H1 (cell line): ENCODE measurements around the gene CCDC12. TPM values are rescaled to one million over a fixed set of nuclear protein-coding genes. Genes with fewer than 3 reads are reported as not detected.

Experiments
- CTCF ChIA-PET: fragments of 300-600 bp; sonication (Branson Sonifier 250); formaldehyde crosslinking; loops from one replicate; lab custom pipeline; 2021; ENCODE audit not compliant: partially characterized antibody; lab: Charles Lee
- POLR2A ChIA-PET: fragments of 300-600 bp; sonication (Branson Sonifier 250); formaldehyde crosslinking; loops from one replicate; lab custom pipeline; 2021; ENCODE audit warnings: inconsistent platforms; ENCODE audit not compliant: partially characterized antibody; lab: Charles Lee
- DNase-seq, 2 experiments: peaks; one replicate each; pipeline versions ENCODE4 v3.0.0 to v3.0.0-alpha.2; 2010 to 2022; ENCODE audit warnings: low spot score in 2 of 2, low read depth in 1 of 2, mixed read lengths in 1 of 2
- FAIRE-seq: peaks from 2 replicates; lab custom pipeline; 2011; peaks lifted over from hg19 to GRCh38; lab: Jason Lieb, UNC
- H2AFZ ChIP-seq: 2 replicates; pipeline ENCODE4 v1.8.1; 2012; ENCODE audit warnings: low read length, inconsistent platforms
- H2AK5ac ChIP-seq: 2 replicates; pipeline ENCODE4 v1.6.1; 2013; ENCODE audit warnings: low read depth, low read length
- H2BK120ac ChIP-seq: replicated peaks from 2 replicates; pipeline ENCODE3; 2013; ENCODE audit warnings: low read depth, low read length, inconsistent platforms
- H2BK12ac ChIP-seq: 2 replicates; pipeline ENCODE4 v1.6.1; 2013; ENCODE audit warnings: low read depth, low read length
- H2BK15ac ChIP-seq: 2 replicates; pipeline ENCODE4 v1.6.1; 2013; ENCODE audit warnings: low read length
- H2BK20ac ChIP-seq: 2 replicates; pipeline ENCODE4 v1.6.1; 2013; ENCODE audit warnings: low read length
- H2BK5ac ChIP-seq: 2 replicates; pipeline ENCODE4 v1.6.1; 2013; ENCODE audit warnings: low read depth, low read length
- H3K14ac ChIP-seq: 2 replicates; pipeline ENCODE4 v1.6.1; 2013; ENCODE audit warnings: inconsistent platforms; ENCODE audit not compliant: insufficient read length
- H3K18ac ChIP-seq: 2 replicates; pipeline ENCODE4 v1.6.1; 2013; ENCODE audit warnings: low read length; ENCODE audit errors: extremely low read depth
- H3K23ac ChIP-seq: 2 replicates; pipeline ENCODE4 v1.6.1; 2013; ENCODE audit warnings: inconsistent platforms; ENCODE audit not compliant: insufficient read length
- H3K23me2 ChIP-seq: 2 replicates; pipeline ENCODE4 v1.6.1; 2013; ENCODE audit warnings: low read depth, low read length
- H3K27ac ChIP-seq: 2 replicates; pipeline ENCODE4 v1.6.1; 2011; ENCODE audit warnings: low read depth, low read length, inconsistent platforms
- H3K27me3 ChIP-seq, 4 experiments: replicated peaks in 1 of 4; 1 replicate in 1 of 4; 2 replicates in 3 of 4; pipeline versions ENCODE4 v1.6.1 to v1.8.1; 2011 to 2013; ENCODE audit warnings: low read length in 3 of 4, mild to moderate bottlenecking in 3 of 4, inconsistent platforms in 2 of 4, mixed read lengths in 2 of 4, moderate library complexity in 1 of 4; ENCODE audit not compliant: control insufficient read depth in 3 of 4, insufficient read depth in 3 of 4; ENCODE audit errors: extremely low read depth in 1 of 4
- H3K36me3 ChIP-seq, 4 experiments: 2 replicates each; pipeline versions ENCODE4 v1.6.1 to v1.8.1; 2011 to 2013; ENCODE audit warnings: mild to moderate bottlenecking in 4 of 4, low read length in 3 of 4, moderate library complexity in 2 of 4, control low read depth in 1 of 4, inconsistent platforms in 1 of 4; ENCODE audit not compliant: insufficient read depth in 4 of 4, control insufficient read depth in 2 of 4
- H3K4ac ChIP-seq: replicated peaks from 2 replicates; pipeline ENCODE3; 2013; ENCODE audit warnings: low read length, low read depth, mixed read lengths, inconsistent platforms; ENCODE audit not compliant: insufficient read length
- H3K4me1 ChIP-seq, 4 experiments: replicated peaks in 1 of 4; 1 replicate in 1 of 4; 2 replicates in 3 of 4; pipeline versions ENCODE4 v1.6.1 to v1.8.1; 2011 to 2013; ENCODE audit warnings: low read length in 3 of 4, inconsistent platforms in 2 of 4, mixed read lengths in 1 of 4; ENCODE audit not compliant: insufficient read depth in 4 of 4, control insufficient read depth in 3 of 4
- H3K4me2 ChIP-seq, 2 experiments: 2 replicates each; pipeline versions ENCODE4 v1.6.1 to v1.8.1; 2011 to 2013; ENCODE audit warnings: low read depth in 2 of 2, low read length in 2 of 2, control low read depth in 1 of 2, inconsistent platforms in 1 of 2, mild to moderate bottlenecking in 1 of 2; ENCODE audit not compliant: insufficient read depth in 1 of 2
- H3K4me3 ChIP-seq, 4 experiments: fragments of 200-600, 300-600 bp in 1 of 4; sonication (generic), shearing (Covaris generic), sonication (Bioruptor Twin) in 1 of 4; 2 replicates each; pipeline versions ENCODE4 v1.5.1 to v1.8.1; 2011 to 2016; ENCODE audit warnings: low read length in 4 of 4, low read depth in 3 of 4, control low read depth in 2 of 4, inconsistent platforms in 2 of 4, mild to moderate bottlenecking in 2 of 4, mixed read lengths in 1 of 4, moderate library complexity in 1 of 4; ENCODE audit not compliant: insufficient read depth in 2 of 4; ENCODE audit errors: extremely low read depth in 1 of 4
- H3K56ac ChIP-seq: replicated peaks from 2 replicates; pipeline ENCODE3; 2013; ENCODE audit warnings: low read depth, mild to moderate bottlenecking, mixed read lengths, low read length, inconsistent platforms; ENCODE audit not compliant: insufficient read length
- H3K79me1 ChIP-seq: 2 replicates; pipeline ENCODE4 v1.6.1; 2013; ENCODE audit warnings: low read depth, low read length, control low read depth
- H3K79me2 ChIP-seq, 2 experiments: 2 replicates each; pipeline versions ENCODE4 v1.6.1 to v1.8.1; 2012 to 2013; ENCODE audit warnings: low read length in 2 of 2, mild to moderate bottlenecking in 2 of 2, inconsistent platforms in 1 of 2; ENCODE audit not compliant: insufficient read depth in 2 of 2, control insufficient read depth in 1 of 2
- H3K9ac ChIP-seq, 4 experiments: replicated peaks in 1 of 4; 1 replicate in 1 of 4; 2 replicates in 3 of 4; pipeline versions ENCODE4 v1.6.1 to v1.8.1; 2011 to 2013; ENCODE audit warnings: low read depth in 3 of 4, low read length in 3 of 4, control low read depth in 2 of 4, mild to moderate bottlenecking in 2 of 4, moderate library complexity in 2 of 4, inconsistent platforms in 1 of 4; ENCODE audit errors: extremely low read depth in 1 of 4
- H3K9me3 ChIP-seq, 2 experiments: 2 replicates each; pipeline versions ENCODE4 v1.6.1 to v1.8.1; 2012 to 2013; ENCODE audit warnings: mild to moderate bottlenecking in 2 of 2, moderate library complexity in 2 of 2, control low read depth in 1 of 2, inconsistent platforms in 1 of 2, low read depth in 1 of 2, low read length in 1 of 2, mixed read lengths in 1 of 2; ENCODE audit not compliant: insufficient read depth in 2 of 2
- H4K20me1 ChIP-seq, 2 experiments: replicated peaks in 1 of 2; 2 replicates each; pipeline versions ENCODE3 to v1.8.1; 2011 to 2013; ENCODE audit warnings: inconsistent platforms in 2 of 2, low read length in 2 of 2, mild to moderate bottlenecking in 1 of 2; ENCODE audit not compliant: insufficient read depth in 2 of 2, control insufficient read depth in 1 of 2
- H4K5ac ChIP-seq: 2 replicates; pipeline ENCODE4 v1.6.1; 2013; ENCODE audit warnings: low read length, low read depth, mixed read lengths, inconsistent platforms; ENCODE audit not compliant: insufficient read length
- H4K8ac ChIP-seq: 2 replicates; pipeline ENCODE4 v1.8.0; 2013; ENCODE audit warnings: mild to moderate bottlenecking, moderate library complexity, low read length, inconsistent platforms; ENCODE audit not compliant: insufficient read depth; ENCODE audit errors: extremely low read depth
- H4K91ac ChIP-seq: replicated peaks from 2 replicates; pipeline ENCODE3; 2013; ENCODE audit warnings: low read length, mixed read lengths, inconsistent platforms; ENCODE audit not compliant: insufficient read length
- BACH1 ChIP-seq: IDR thresholded peaks from 2 replicates; pipeline ENCODE4 v1.6.1; 2012; ENCODE audit warnings: low read length, improper control_type of control experiment
- CBX8 ChIP-seq: fragments of 300-800, 300-1000 bp; sonication (generic); IDR thresholded peaks from 2 replicates; pipeline ENCODE4 v1.7.1; 2016; ENCODE audit warnings: low read depth, low read length, borderline replicate concordance
- CHD2 ChIP-seq: IDR thresholded peaks from 2 replicates; pipeline ENCODE4 v1.6.1; 2012; ENCODE audit warnings: low read length, improper control_type of control experiment
- EGR1 ChIP-seq: IDR thresholded peaks from 2 replicates; pipeline ENCODE4 v1.6.1; 2011; ENCODE audit warnings: low read depth, low read length, borderline replicate concordance
- EP300 ChIP-seq, 2 experiments: IDR thresholded peaks; 1 replicate in 1 of 2; 2 replicates in 1 of 2; pipeline ENCODE4 v1.6.1; 2011 to 2012; ENCODE audit warnings: low read depth in 2 of 2, low read length in 2 of 2, mild to moderate bottlenecking in 2 of 2, borderline replicate concordance in 1 of 2, inconsistent platforms in 1 of 2, moderate library complexity in 1 of 2
- FOSL1 ChIP-seq: IDR thresholded peaks from 2 replicates; pipeline ENCODE4 v1.6.1; 2011; ENCODE audit warnings: mild to moderate bottlenecking, low read depth, low read length, moderate library complexity; ENCODE audit not compliant: insufficient read depth
- JUN ChIP-seq: IDR thresholded peaks from 2 replicates; pipeline ENCODE4 v1.6.1; 2011; ENCODE audit warnings: low read depth, mild to moderate bottlenecking, improper control_type of control experiment, low read length
- JUND ChIP-seq: IDR thresholded peaks from 2 replicates; pipeline ENCODE4 v1.6.1; 2011; ENCODE audit warnings: mild to moderate bottlenecking, improper control_type of control experiment, low read length
- NANOG ChIP-seq: IDR thresholded peaks from 2 replicates; pipeline ENCODE4 v1.6.1; 2011; ENCODE audit warnings: low read length, low read depth, mild to moderate bottlenecking, inconsistent platforms; ENCODE audit not compliant: insufficient read depth, poor library complexity, severe bottlenecking
- TAF1 ChIP-seq: IDR thresholded peaks from 2 replicates; pipeline ENCODE4 v1.6.1; 2011; ENCODE audit warnings: mild to moderate bottlenecking, low read depth, low read length
- TAF7 ChIP-seq: optimal IDR thresholded peaks from 2 replicates; pipeline ENCODE3; 2011; ENCODE audit warnings: low read depth, mild to moderate bottlenecking, inconsistent platforms, low read length, moderate library complexity, borderline replicate concordance
- TCF12 ChIP-seq: IDR thresholded peaks from 2 replicates; pipeline ENCODE4 v1.6.1; 2011; ENCODE audit warnings: low read depth, mild to moderate bottlenecking, low read length
- YY1 ChIP-seq: IDR thresholded peaks from 2 replicates; pipeline ENCODE4 v1.6.1; 2011; ENCODE audit warnings: low read depth, mild to moderate bottlenecking, low read length
- WGBS, 2 experiments: shearing (Covaris generic) in 1 of 2; methylation state at CpG; one replicate each; pipeline versions ENCODE4 v1.1.6 to v1.1.7; 2013 to 2015; ENCODE audit warnings: low lambda C conversion rate in 2 of 2, mixed read lengths in 2 of 2, inconsistent platforms in 1 of 2, low coverage in 1 of 2, missing lambda C conversion rate in 1 of 2; ENCODE audit not compliant: insufficient replicate concordance in 2 of 2, insufficient coverage in 1 of 2, insufficient read length in 1 of 2; ENCODE audit errors: extremely low coverage in 1 of 2, missing lambda C conversion rate in 1 of 2; 5-methylcytosine and 5-hydroxymethylcytosine counted together
- polyA plus RNA-seq, 7 experiments: library from polyadenylated mRNA; depleted of rRNA in 3 of 7; stranded (reverse) in 5 of 7; unstranded in 2 of 7; fragments of >200 nt in 5 of 7; fragments of 200-250 nt in 2 of 7; gene quantifications; 1 replicate in 5 of 7; 2 replicates in 1 of 7; 4 replicates in 1 of 7; pipeline versions ENCODE4 v1.2.1 to v1.2.3, GENCODE V29; 2011 to 2013; ENCODE audit warnings: missing spikeins in 2 of 7, mixed read lengths in 2 of 7
- total RNA-seq: library from RNA; stranded (reverse); fragmentation: NEBNext Ultra II Directional; extraction: Animal tissue kit (Norgen Biotek cat#: 25700); gene quantifications from 2 replicates; pipeline ENCODE4 v1.2.1, GENCODE V29; 2021
- TF ChIP-seq, protein P1 (sequence below): IDR thresholded peaks from 2 replicates; pipeline ENCODE4 v1.6.1; 2012; ENCODE audit warnings: inconsistent platforms

The CCDC12 gene
- total and polyA plus RNA-seq, 2 of the 8 experiments (the other 6 are each of a cell fraction or from before 2014, with no cell fraction given) = 29.5 to 41.3 TPM

- FAIRE-seq = no peak
- POLR2A ChIA-PET = interaction anchor here (1.0 to 2.7 kb wide), 5 partner anchors 10 to 25 kb away, joined by 3 to 7 read pairs (median 4); partner anchors contain the start of genes CCDC12 and NBEAL2
- 91% methylated on average over 5 of the region's 5 CpGs; no CpG with 5 or more reads in 1 of the 2 experiments for WGBS, 2 experiments
- TF ChIP-seq CBX8 = no peak
- TF ChIP-seq JUND = no peak
- TF ChIP-seq, protein P1, sequence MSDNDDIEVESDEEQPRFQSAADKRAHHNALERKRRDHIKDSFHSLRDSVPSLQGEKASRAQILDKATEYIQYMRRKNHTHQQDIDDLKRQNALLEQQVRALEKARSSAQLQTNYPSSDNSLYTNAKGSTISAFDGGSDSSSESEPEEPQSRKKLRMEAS = no peak
- TF ChIP-seq NANOG = no peak
- no peak for TF ChIP-seq JUN
- no peak for TF ChIP-seq TAF1
- TF ChIP-seq TAF7 = no peak
- no peak for TF ChIP-seq YY1
- TF ChIP-seq BACH1 = no peak
- TF ChIP-seq CHD2 = no peak
- no peak for TF ChIP-seq EP300 (IDR thresholded peaks at IDR 0.05; ENCODE audit: borderline replicate concordance in 1 of 2, low read depth in 2 of 2, low read length in 2 of 2)
- TF ChIP-seq TCF12 = no peak
- no peak for TF ChIP-seq EGR1
- TF ChIP-seq FOSL1 = no peak
These were observed 9.7 kb downstream of the CCDC12 start for GRCh38 chr3:46966811-46967210.

More at GRCh38 chr3:46966811-46967210, 9.7 kb downstream of the CCDC12 start:
- H3K9me3 ChIP-seq = peaks cover 0 to 6% of the 10 kb centered on the region in 2 experiments; a peak in 2 of 4 replicates
- H3K9ac ChIP-seq = no peak overlapping the region
- peaks cover 30 to 42% of the 10 kb centered on the region in 2 experiments for H4K20me1 ChIP-seq
- no peak overlapping the region for H2BK120ac ChIP-seq
- no peak overlapping the region for H3K23ac ChIP-seq
- no peak overlapping the region for H3K4ac ChIP-seq
- no peak overlapping the region for H4K8ac ChIP-seq
- CTCF ChIA-PET = interaction anchor here (1.0 to 4.3 kb wide), 6 partner anchors 8 to 43 kb away, joined by 3 to 15 read pairs (median 3); no protein-coding TSS in a partner anchor
- H2BK15ac ChIP-seq = no peak overlapping the region
- no peak overlapping the region for H3K4me2 ChIP-seq
- no peak overlapping the region for H4K5ac ChIP-seq
- H3K27ac ChIP-seq = no peak overlapping the region
- no peak for DNase-seq
- H3K79me1 ChIP-seq = peaks cover 29% of the 10 kb centered on the region
- H3K79me2 ChIP-seq = peaks cover 53 to 82% of the 10 kb centered on the region in 2 experiments
- H4K91ac ChIP-seq = no peak overlapping the region
- no peaks in the 10 kb centered on the region for H3K23me2 ChIP-seq
- H3K27me3 ChIP-seq = no peaks in the 10 kb centered on the region
- no peak overlapping the region for H3K56ac ChIP-seq
- no peak overlapping the region for H3K4me3 ChIP-seq
- H2BK20ac ChIP-seq = no peak overlapping the region
- 0 out of 7 replicates have a peak, but pooled peaks cover 0 to 2% (median under 1%) of the 10 kb centered on the region in 4 experiments for H3K4me1 ChIP-seq
- no peak overlapping the region for H2AFZ ChIP-seq
- no peak overlapping the region; the same call in 1 of the 2 replicates for H2BK5ac ChIP-seq
- peaks cover 0 to 14% (median 1%) of the 10 kb centered on the region in 4 experiments; a peak in 5 of 8 replicates for H3K36me3 ChIP-seq
- no peak overlapping the region for H3K14ac ChIP-seq
- H2BK12ac ChIP-seq = no peak overlapping the region
- no peak overlapping the region for H3K18ac ChIP-seq
- no peak overlapping the region for H2AK5ac ChIP-seq
